ENCODE measurements around the gene SHANK3.
"Not testable (repeated sequence)": the region's sequence is repeated elsewhere in the genome, so short reads cannot be mapped to it uniquely, and the experiment has no call there.

SHANK3 gene

GRCh38 chr22:50653256-50653655 lies 19.4 kb upstream of the SHANK3 start:
- DNase-seq (ENCODE audit: low read depth in 2 of 2), result no peak

DNA sequence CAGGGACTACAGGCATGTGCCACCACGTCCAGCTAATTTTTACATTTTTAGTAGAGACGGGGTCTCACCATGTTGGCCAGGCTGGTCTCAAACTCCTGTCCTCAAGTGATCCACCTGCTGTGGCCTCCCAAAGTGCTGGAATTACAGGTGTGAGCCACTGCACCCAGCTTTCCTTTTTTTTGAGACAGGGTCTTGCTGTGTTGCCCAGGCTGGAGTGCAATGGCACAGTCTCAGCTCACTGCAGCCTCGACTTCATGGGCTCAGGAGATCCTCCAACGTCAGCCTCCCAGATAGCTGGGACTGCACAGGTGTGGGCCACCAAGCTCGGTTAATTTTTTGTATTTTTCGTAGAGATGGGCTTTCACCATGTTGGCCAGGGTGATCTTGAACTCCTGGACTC lies 18.0 kb upstream of the SHANK3 start:
- not testable (repeated sequence) for DNase-seq (ENCODE audit: low read depth in 2 of 2)

GRCh38 chr22:50656122-50657070 lies 16.2 kb upstream of the SHANK3 start:
- no peak for DNase-seq (ENCODE audit: low read depth in 2 of 2)

- DNase-seq (ENCODE audit: low read depth in 2 of 2), result no peak
Observed at GRCh38 chr22:50657925-50658324, 14.7 kb upstream of the SHANK3 start.

GRCh38 chr22:50659711-50660110 lies 12.9 kb upstream of the SHANK3 start:
- DNase-seq (ENCODE audit: low read depth in 2 of 2), result not testable (repeated sequence)

GRCh38 chr22:50660306-50660705 lies 12.3 kb upstream of the SHANK3 start:
- no peak for DNase-seq (ENCODE audit: low read depth in 2 of 2)

- no peak for DNase-seq (ENCODE audit: low read depth in 2 of 2)
Observed at GRCh38 chr22:50665212-50665611, 7.4 kb upstream of the SHANK3 start.

DNA sequence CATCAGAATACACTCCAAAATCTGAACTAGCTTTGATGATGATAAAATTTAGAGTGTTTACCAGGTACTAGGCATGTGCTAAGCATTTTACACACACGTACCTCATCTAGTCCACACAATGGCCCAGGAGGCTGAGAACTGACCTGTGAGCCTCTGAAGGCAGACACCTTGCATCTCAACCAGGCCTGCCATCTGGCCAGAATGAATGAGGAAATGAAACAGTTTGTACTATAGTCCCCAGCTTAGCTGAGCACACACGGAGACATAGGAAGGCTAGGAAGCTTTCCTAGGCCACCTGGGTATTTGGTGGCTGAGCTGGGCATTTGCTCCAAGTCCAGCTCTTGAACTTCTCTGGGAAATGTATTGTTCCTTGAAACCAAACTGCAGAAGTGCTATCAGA lies 6.9 kb upstream of the SHANK3 start:
- DNase-seq (ENCODE audit: low read depth in 2 of 2), result no peak

DNA sequence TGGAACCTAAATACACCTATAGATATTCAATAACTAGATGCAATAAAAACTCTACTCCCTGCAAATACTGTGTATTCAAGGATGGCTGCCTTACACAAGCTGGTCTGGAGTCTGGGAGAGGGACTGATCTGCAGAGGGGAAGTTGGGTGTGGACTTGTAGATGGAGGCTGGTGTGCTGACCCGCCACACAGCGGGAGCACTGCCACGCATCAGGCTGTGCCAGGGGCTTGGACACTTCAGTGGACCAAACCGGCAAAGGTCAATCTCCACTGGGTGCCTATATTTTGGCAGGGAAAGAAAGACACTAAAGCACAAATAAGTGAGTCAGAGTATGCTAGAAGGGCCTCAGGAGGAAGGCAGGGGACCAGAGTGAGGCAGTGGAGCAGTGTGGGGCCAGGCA lies 2.1 kb upstream of the SHANK3 start:
- no peak for DNase-seq (ENCODE audit: low read depth in 2 of 2)

DNA sequence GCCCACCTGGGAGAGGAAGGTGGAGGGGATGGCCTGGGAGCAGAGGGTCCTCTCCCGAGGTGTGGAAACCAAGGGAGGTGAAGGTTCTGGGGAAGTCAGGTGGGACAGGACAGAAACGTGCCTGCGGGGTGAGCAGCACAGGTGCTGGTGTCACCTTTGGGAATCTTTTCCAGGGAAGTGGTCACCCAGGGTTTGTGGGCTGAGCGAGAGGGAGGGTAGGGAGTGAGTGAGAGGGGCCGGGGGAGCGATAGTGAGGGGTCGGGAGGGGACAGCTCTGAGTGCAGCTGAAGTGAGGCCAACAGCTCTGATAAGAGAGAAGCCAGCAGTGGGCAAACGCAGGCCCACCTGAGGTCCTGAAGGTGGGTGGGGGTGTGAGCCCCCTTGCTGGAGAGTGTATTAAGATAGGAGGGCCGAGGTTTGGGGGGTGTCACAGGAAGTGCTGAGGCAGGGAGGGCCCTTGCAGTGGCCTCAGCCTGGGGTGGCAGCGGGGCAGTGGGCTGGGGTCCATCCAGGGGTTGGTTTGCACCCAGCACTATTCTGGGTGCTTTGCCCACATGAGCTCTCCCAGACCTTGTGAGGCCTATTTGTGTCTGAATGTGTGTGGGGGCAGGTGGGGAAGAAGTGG lies 1.6 kb upstream of the SHANK3 start:
- no peak for DNase-seq (ENCODE audit: low read depth in 2 of 2)

DNA sequence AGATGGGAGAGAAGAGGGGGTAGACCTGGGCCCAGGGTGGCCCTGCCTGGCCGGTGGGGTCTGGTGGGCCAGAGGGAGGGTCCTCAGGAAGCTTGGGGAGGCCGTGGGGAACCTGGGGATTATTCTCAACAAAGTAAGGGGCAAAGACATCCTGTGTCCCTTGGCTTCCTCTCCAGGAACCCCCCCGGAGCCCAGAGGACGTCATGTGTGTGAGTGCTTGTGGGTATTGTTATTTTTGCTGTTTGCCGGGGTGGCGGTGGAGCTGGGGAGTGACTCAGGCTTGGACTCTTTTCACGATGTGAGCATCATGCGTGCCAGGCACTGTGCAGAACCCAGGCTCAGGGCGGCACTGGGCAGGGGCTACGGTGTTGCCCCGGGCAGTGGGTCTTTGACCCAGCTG lies 982 bp upstream of the SHANK3 start:
- DNase-seq (ENCODE audit: low read depth in 2 of 2), result no peak

- DNase-seq (ENCODE audit: low read depth in 2 of 2), result no peak
Observed at GRCh38 chr22:50672041-50672440, 582 bp upstream of the SHANK3 start.

GRCh38 chr22:50673231-50674129 lies 857 bp downstream of the SHANK3 start:
- no peak for DNase-seq (ENCODE audit: low read depth in 2 of 2)

DNA sequence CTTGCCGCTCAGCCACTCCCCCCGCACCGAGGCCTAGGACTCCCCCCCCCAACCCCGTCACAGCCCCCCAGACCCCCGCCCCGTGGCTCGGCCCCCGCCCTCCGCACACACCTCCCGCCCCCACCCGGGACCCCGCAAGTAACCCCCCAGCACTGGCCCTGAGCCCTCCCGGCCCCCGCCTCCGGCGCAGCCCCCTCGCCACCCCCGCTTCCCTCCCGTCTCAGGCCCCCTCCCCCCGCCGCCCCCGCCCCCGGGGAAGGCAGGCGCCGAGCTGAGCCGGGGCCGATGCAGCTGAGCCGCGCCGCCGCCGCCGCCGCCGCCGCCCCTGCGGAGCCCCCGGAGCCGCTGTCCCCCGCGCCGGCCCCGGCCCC lies 1.5 kb downstream of the SHANK3 start:
- DNase-seq (ENCODE audit: low read depth in 2 of 2), result no peak

DNA sequence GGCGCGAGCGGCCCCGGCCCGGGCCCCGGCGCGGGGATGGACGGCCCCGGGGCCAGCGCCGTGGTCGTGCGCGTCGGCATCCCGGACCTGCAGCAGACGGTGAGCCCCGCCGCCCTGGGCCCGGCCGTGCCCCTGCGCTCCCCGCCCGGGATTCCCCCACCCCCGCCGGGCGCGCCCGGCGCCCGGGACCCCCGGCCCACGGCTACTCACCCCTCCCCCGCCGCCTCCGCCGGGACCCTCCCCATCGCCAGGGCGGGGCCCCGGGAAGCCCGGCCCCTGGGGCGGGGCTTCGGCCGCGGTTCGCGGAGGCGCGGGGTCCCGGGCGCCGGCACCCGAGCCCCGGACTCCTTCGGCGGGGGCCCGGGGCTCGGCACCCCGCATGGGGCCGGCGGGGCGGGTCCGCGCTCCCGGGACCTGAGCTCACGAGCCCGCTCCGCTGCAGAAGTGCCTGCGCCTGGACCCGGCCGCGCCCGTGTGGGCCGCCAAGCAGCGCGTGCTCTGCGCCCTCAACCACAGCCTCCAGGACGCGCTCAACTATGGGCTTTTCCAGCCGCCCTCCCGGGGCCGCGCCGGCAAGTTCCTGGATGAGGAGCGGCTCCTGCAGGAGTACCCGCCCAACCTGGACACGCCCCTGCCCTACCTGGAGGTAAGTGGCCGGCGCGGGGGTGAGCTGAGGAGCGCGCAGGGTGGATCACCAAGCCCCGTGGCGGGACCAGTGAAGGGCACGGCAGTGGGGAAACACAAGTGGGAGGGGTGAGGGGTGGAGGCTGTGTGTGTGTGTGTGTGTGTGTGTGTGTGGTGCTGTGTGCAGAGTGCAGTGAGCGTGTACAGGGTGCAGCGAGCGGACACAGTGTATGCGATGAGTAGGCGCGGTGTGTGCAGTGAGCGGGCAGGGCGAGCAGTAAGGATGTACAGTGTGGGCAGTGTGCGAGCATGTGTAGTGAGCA lies 2.3 kb downstream of the SHANK3 start:
- DNase-seq (ENCODE audit: low read depth in 2 of 2), result no peak

- DNase-seq (ENCODE audit: low read depth in 2 of 2), result no peak
Observed at GRCh38 chr22:50675553-50676179, 3.0 kb downstream of the SHANK3 start.

GRCh38 chr22:50676180-50676636 lies 3.6 kb downstream of the SHANK3 start:
- DNase-seq (ENCODE audit: low read depth in 2 of 2), result no peak

GRCh38 chr22:50676661-50677492 lies 4.3 kb downstream of the SHANK3 start:
- no peak for DNase-seq (ENCODE audit: low read depth in 2 of 2)

DNA sequence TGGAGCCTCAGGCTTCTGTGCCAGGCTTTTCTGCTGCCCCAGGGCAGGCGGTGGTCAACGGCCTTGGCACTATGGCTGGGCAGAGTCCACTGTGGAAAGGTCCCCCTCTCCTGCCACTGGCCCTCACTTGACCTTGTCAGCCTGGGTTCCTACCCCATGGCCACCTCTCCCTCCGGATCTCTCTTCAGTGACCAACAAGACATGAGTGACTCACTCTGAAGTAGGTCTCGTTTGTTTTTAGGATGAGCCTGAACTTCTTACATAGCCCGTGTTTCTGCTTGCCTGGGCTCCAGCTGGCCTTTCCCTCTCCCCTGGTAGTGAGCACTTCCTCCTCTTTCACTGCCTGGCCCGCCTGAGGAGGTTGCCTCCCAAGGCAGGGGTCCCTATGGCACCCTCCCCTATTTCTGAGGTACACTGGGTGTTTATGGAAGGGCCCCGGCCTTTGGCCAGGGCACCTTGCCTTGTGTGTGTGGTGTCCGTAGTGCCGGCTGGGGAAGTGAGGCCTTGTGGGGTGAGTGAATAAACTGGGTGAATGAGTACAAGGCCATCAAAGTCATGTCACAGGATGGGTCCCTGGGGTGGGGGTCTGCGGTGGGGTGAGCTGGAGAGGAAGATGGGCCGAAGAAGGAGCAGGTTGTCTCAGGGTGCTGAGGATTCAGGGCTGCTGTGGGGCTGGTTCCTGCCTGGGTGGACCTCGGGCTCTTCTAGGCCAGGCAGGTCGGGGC lies 5.0 kb downstream of the SHANK3 start:
- DNase-seq (ENCODE audit: low read depth in 2 of 2), result no peak

All from stimulated activated CD8-positive, alpha-beta memory T cell treated with anti-CD3 and anti-CD28 coated beads, Interleukin-7, amount 100 ng/mL, for 1 hour (primary cell).